HEK293 (cell line): ENCODE results near the gene MVP.

ENCODE experiments used
- CTCF ChIA-PET: fragments of 350-600 bp; formaldehyde crosslinking; extraction: SDS; loops from one replicate; lab custom pipeline; 2021; ENCODE audit warnings: antibody characterized with exemption; lab: Yijun Ruan, JAX
- POLR2A ChIA-PET: fragments of 300-600 bp; formaldehyde crosslinking; extraction: SDS; loops from one replicate; lab custom pipeline; 2020; ENCODE audit warnings: antibody characterized with exemption, inconsistent platforms; lab: Yijun Ruan, JAX
- H3K27ac ChIP-seq: fragments of 200-500 bp; sonication (Bioruptor generic); 2 replicates; pipeline ENCODE4 v1.5.1; 2014; ENCODE audit warnings: low read depth, low read length, control low read depth, inconsistent platforms; ENCODE audit errors: extremely low read depth
- H3K36me3 ChIP-seq, 2 experiments: fragments of 200-500 bp in 1 of 2; sonication (Bioruptor generic) in 1 of 2; 1 replicate in 1 of 2; 2 replicates in 1 of 2; pipeline ENCODE4 v1.5.1; 2014 to 2017; ENCODE audit warnings: inconsistent platforms in 2 of 2, low read length in 2 of 2; ENCODE audit not compliant: control insufficient read depth in 2 of 2, insufficient read depth in 1 of 2
- H3K4me1 ChIP-seq: fragments of 200-500 bp; sonication (Bioruptor generic); 2 replicates; pipeline ENCODE4 v1.5.1; 2014; ENCODE audit warnings: mild to moderate bottlenecking, low read length, inconsistent platforms; ENCODE audit not compliant: control insufficient read depth, insufficient read depth
- H3K4me3 ChIP-seq: 2 replicates; pipeline ENCODE4 v1.5.1; 2011; ENCODE audit warnings: low read depth, mild to moderate bottlenecking, control low read depth, low read length, moderate library complexity
- H3K9me3 ChIP-seq: fragments of 200-500 bp; sonication (Bioruptor generic); 2 replicates; pipeline ENCODE4 v1.5.1; 2014; ENCODE audit warnings: low read depth, low read length, inconsistent platforms; ENCODE audit not compliant: control insufficient read depth, insufficient read depth
- TRIM28 ChIP-seq: IDR thresholded peaks from 2 replicates; pipeline ENCODE4 v1.6.1; 2011; ENCODE audit warnings: low read length, control low read depth, borderline replicate concordance
- ZNF10 ChIP-seq: fragments of 450-650 bp; formaldehyde crosslinking; IDR thresholded peaks from 2 replicates; pipeline ENCODE4 v1.5.1; 2017; ENCODE audit warnings: missing biosample characterization, missing genetic modification characterization
- ZNF155 ChIP-seq: fragments of 450-650 bp; formaldehyde crosslinking; IDR thresholded peaks from 2 replicates; pipeline ENCODE4 v1.5.1; 2016; ENCODE audit warnings: missing biosample characterization, missing genetic modification characterization
- ZNF2 ChIP-seq: fragments of 450-650 bp; formaldehyde crosslinking; IDR thresholded peaks from 2 replicates; pipeline ENCODE4 v1.5.1; 2016; ENCODE audit warnings: missing biosample characterization, missing genetic modification characterization
- ZNF248 ChIP-seq: fragments of 450-650 bp; formaldehyde crosslinking; IDR thresholded peaks from 2 replicates; pipeline ENCODE4 v1.5.1; 2017; ENCODE audit warnings: missing biosample characterization, missing genetic modification characterization
- ZNF302 ChIP-seq: fragments of 450-650 bp; formaldehyde crosslinking; IDR thresholded peaks from 2 replicates; pipeline ENCODE4 v1.5.1; 2016; ENCODE audit warnings: missing biosample characterization, missing genetic modification characterization, low read depth
- ZNF341 ChIP-seq: fragments of 450-650 bp; formaldehyde crosslinking; IDR thresholded peaks from 2 replicates; pipeline ENCODE4; 2016; ENCODE audit warnings: low read depth, missing biosample characterization, missing genetic modification characterization
- ZNF350 ChIP-seq: fragments of 450-650 bp; formaldehyde crosslinking; IDR thresholded peaks from 2 replicates; pipeline ENCODE4 v1.5.0; 2017; ENCODE audit warnings: missing biosample characterization, mild to moderate bottlenecking, missing genetic modification characterization
- ZNF416 ChIP-seq: fragments of 450-650 bp; formaldehyde crosslinking; IDR thresholded peaks from 2 replicates; pipeline ENCODE4 v1.5.1; 2016; ENCODE audit warnings: missing biosample characterization, missing genetic modification characterization
- ZNF433 ChIP-seq: fragments of 450-650 bp; formaldehyde crosslinking; IDR thresholded peaks from 2 replicates; pipeline ENCODE4 v1.5.1; 2016; ENCODE audit warnings: missing biosample characterization, missing genetic modification characterization, low read depth
- ZNF48 ChIP-seq: fragments of 450-650 bp; formaldehyde crosslinking; IDR thresholded peaks from 2 replicates; pipeline ENCODE4 v1.5.1; 2016; ENCODE audit warnings: missing biosample characterization, missing genetic modification characterization
- ZNF501 ChIP-seq: fragments of 450-650 bp; formaldehyde crosslinking; IDR thresholded peaks from 2 replicates; pipeline ENCODE4 v1.5.1; 2016; ENCODE audit warnings: missing biosample characterization, missing genetic modification characterization
- ZNF548 ChIP-seq: fragments of 450-650 bp; formaldehyde crosslinking; IDR thresholded peaks from 2 replicates; pipeline ENCODE4 v1.5.1; 2016; ENCODE audit warnings: missing biosample characterization, missing genetic modification characterization
- ZNF596 ChIP-seq: fragments of 450-650 bp; IDR thresholded peaks from 2 replicates; pipeline ENCODE4 v1.5.0; 2018; ENCODE audit warnings: missing biosample characterization, mild to moderate bottlenecking, missing genetic modification characterization, moderate library complexity
- ZNF621 ChIP-seq: fragments of 450-650 bp; formaldehyde crosslinking; IDR thresholded peaks from 2 replicates; pipeline ENCODE4 v1.5.1; 2017; ENCODE audit warnings: missing biosample characterization, missing genetic modification characterization
- ZNF626 ChIP-seq: fragments of 450-650 bp; sonication (Bioruptor Pico); formaldehyde crosslinking; IDR thresholded peaks from 2 replicates; pipeline ENCODE4 v1.5.1; 2018; ENCODE audit warnings: missing biosample characterization, missing genetic modification characterization, inconsistent platforms
- ZNF660 ChIP-seq: fragments of 450-650 bp; IDR thresholded peaks from 2 replicates; pipeline ENCODE4 v1.5.1; 2018; ENCODE audit warnings: missing biosample characterization, mild to moderate bottlenecking, missing genetic modification characterization
- ZSCAN16 ChIP-seq: fragments of 450-650 bp; formaldehyde crosslinking; IDR thresholded peaks from 2 replicates; pipeline ENCODE4 v1.5.1; 2016; ENCODE audit warnings: missing biosample characterization, missing genetic modification characterization
- TF ChIP-seq, protein P1 (sequence below): fragments of 450-650 bp; formaldehyde crosslinking; IDR thresholded peaks from 2 replicates; pipeline ENCODE4 v1.5.1; 2017; ENCODE audit warnings: missing biosample characterization, missing genetic modification characterization
- TF ChIP-seq, protein P2 (sequence below): fragments of 450-650 bp; formaldehyde crosslinking; IDR thresholded peaks from 2 replicates; pipeline ENCODE4 v1.5.1; 2016; ENCODE audit warnings: missing biosample characterization, missing genetic modification characterization
- TF ChIP-seq, protein P3 (sequence below): fragments of 450-650 bp; formaldehyde crosslinking; IDR thresholded peaks from 2 replicates; pipeline ENCODE4 v1.5.1; 2016; ENCODE audit warnings: missing biosample characterization, missing genetic modification characterization
- TF ChIP-seq, protein P4 (sequence below): fragments of 450-650 bp; formaldehyde crosslinking; IDR thresholded peaks from 2 replicates; pipeline ENCODE4 v1.5.1; 2016; ENCODE audit warnings: missing biosample characterization, missing genetic modification characterization, borderline replicate concordance

The MVP gene

DNA sequence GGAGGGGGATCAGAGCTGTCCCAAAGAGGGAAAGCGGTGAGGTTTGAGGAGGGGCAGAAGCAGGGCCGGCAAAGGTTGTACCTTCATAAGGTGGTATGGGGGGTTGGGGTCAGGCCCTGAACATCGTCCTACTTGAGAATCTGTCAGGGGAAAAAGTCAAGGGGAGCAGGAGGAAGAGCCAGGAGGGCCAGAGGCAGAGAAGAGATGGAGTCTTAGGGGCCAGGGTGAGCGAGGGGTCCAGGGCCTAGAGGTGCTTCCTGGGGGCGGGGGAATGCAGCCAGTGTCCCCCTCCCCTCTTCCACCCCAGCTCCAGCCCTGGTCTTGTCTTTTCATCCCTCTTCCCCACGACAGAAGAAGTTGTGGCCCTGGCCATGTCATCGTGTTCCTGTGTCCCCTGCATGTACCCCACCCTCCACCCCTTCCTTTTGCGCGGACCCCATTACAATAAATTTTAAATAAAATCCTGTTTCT is 9.5 kb upstream of the MVP start:
- Histone ChIP-seq H3K4me1 (peaks cover 11% of the 10 kb centered on the region), H3K27ac (peak overlapping the region; percentile 100), H3K4me3 (no peak overlapping the region), H3K36me3 (peaks cover 0 to 36% of the 10 kb centered on the region in 2 experiments; a peak in 2 of 3 replicates), H3K9me3 (no peaks in the 10 kb centered on the region)
- ChIA-PET POLR2A (interaction anchor here (0.8 to 2.4 kb wide), 10 partner anchors 9 to 1235 kb away, joined by 3 to 10 read pairs (median 4); partner anchors contain the start of genes CDIPT, KIF22, MVP and TAOK2), CTCF (interaction anchor here (0.6 to 1.6 kb wide), 3 partner anchors 38 to 1174 kb away, joined by 4 to 9 read pairs (median 6); no protein-coding TSS in a partner anchor)
- TF ChIP-seq, protein P1, sequence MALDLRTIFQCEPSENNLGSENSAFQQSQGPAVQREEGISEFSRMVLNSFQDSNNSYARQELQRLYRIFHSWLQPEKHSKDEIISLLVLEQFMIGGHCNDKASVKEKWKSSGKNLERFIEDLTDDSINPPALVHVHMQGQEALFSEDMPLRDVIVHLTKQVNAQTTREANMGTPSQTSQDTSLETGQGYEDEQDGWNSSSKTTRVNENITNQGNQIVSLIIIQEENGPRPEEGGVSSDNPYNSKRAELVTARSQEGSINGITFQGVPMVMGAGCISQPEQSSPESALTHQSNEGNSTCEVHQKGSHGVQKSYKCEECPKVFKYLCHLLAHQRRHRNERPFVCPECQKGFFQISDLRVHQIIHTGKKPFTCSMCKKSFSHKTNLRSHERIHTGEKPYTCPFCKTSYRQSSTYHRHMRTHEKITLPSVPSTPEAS (tag by site-specific recombination): no peak
- TF ChIP-seq ZNF341 (tag by site-specific recombination) (no peak), ZNF48 (tag by site-specific recombination) (no peak), ZNF501 (no peak), ZNF350 (no peak), ZNF433 (tag by site-specific recombination) (no peak)

DNA sequence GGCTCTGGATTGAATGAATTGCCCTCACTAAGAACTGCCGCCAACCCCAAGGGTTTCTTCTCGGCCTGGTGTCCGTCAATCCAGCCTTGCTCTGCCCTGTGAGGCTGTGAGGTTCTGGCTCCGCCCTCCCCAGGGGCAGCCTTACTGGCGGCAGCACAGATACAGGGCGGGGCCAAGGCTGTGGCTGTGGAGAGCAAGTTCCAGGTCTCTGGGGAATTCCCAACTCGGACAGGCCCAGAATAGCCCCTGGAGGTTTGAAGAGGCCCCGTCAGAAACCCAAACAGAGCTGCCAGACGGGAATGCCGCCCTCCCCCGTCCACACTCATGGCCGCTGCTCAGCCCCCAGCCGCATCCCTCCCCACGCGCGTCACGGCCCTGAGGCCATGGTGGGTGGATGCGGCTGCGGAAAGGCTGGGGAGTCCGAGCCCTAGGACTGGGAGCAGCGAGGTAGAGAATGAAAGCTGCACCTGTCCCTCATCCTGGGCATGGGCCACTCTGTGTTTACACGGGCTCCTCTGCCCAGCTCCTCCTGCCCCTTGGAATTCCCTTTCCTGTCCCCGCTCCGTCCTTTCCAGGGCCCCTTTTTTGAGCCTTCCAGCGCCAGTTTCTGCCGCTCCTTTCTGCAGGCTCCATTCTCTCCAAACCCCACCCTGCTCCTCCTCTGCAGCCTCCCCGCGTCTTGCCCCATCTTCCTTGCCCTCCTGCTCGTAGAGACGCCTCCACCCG is 8.9 kb upstream of the MVP start:
- ChIA-PET POLR2A (interaction anchor here (0.5 to 2.4 kb wide), 13 partner anchors 8 to 1235 kb away, joined by 3 to 10 read pairs (median 5); partner anchors contain the start of genes CDIPT, KIF22, MVP and TAOK2), CTCF (interaction anchor here (0.6 to 1.6 kb wide), 5 partner anchors 15 to 1173 kb away, joined by 3 to 9 read pairs (median 4); no protein-coding TSS in a partner anchor)
- TF ChIP-seq ZNF660 (tag by site-specific recombination) (no peak), TRIM28 (peak; percentile 61; the same call in 1 of the 2 replicates)
- Histone ChIP-seq H3K27ac (peak overlapping the region; percentile 100), H3K4me1 (peaks cover 11% of the 10 kb centered on the region), H3K4me3 (peak overlapping the region; percentile 53), H3K36me3 (peaks cover 0 to 36% of the 10 kb centered on the region in 2 experiments; a peak in 2 of 3 replicates), H3K9me3 (no peaks in the 10 kb centered on the region)

DNA sequence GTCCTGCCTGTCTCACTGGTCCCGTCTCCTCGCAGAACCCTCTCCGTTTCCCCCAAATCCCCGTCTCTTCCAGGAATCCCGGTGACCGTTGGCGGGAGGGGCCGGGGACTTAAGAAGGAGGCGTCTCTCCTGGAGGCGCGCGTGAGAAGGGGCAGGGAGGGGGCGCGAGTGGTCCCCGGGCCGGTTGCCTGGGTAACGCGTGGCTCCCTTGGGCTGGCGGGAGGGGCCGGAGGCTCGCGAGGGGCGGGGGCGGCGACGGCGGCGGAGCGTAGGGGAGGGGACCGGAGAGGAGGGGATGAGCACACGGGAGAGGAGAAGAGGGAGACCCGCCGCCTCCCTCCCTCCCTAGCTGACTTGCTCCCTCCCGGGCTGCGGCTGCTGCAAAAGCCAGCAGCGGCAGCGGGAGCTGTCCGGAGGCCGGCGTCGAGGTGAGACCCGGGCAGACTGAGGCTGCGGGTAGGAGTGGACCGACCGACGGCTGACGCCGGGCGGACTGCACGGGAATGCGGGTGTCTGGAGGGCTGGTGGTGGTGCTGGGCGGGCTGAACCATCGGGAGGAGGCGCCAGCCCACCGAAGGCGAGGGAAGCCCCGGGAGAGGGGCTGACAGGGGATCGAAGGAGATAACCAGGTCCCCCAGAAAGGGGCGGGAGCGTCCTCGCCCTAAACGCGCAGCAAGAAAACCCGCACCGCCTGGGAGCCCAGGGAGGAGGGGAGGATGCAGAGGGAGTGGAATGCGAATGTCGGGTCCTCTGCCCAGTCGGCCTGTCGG is 8.2 kb upstream of the MVP start, which contains the start of gene PRRT2:
Gene PRRT2 (plus strand): TSS at position 298 of the 770 bp plus-strand sequence. CDS start 862 bp downstream, outside the sequence.
- Histone ChIP-seq H3K9me3 (no peaks in the 10 kb centered on the region), H3K4me1 (peaks cover 11% of the 10 kb centered on the region), H3K36me3 (peaks cover 0 to 36% of the 10 kb centered on the region in 2 experiments; a peak in 2 of 3 replicates), H3K27ac (peak within 1 kb of the TSS; percentile 100), H3K4me3 (peak within 1 kb of the TSS; percentile 53)
- TF ChIP-seq ZNF548 (tag by site-specific recombination) (no peak), ZNF10 (tag by site-specific recombination) (no peak), ZNF302 (no peak), ZNF248 (tag by site-specific recombination) (no peak), ZSCAN16 (no peak), ZNF155 (no peak), ZNF416 (no peak), ZNF626 (tag by site-specific recombination) (no peak), ZNF596 (tag by site-specific recombination) (no peak), ZNF621 (tag by site-specific recombination) (no peak), ZNF2 (tag by site-specific recombination) (no peak)
- TF ChIP-seq, protein P2, sequence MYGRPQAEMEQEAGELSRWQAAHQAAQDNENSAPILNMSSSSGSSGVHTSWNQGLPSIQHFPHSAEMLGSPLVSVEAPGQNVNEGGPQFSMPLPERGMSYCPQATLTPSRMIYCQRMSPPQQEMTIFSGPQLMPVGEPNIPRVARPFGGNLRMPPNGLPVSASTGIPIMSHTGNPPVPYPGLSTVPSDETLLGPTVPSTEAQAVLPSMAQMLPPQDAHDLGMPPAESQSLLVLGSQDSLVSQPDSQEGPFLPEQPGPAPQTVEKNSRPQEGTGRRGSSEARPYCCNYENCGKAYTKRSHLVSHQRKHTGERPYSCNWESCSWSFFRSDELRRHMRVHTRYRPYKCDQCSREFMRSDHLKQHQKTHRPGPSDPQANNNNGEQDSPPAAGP (tag by site-specific recombination): no peak
- TF ChIP-seq, protein P3, sequence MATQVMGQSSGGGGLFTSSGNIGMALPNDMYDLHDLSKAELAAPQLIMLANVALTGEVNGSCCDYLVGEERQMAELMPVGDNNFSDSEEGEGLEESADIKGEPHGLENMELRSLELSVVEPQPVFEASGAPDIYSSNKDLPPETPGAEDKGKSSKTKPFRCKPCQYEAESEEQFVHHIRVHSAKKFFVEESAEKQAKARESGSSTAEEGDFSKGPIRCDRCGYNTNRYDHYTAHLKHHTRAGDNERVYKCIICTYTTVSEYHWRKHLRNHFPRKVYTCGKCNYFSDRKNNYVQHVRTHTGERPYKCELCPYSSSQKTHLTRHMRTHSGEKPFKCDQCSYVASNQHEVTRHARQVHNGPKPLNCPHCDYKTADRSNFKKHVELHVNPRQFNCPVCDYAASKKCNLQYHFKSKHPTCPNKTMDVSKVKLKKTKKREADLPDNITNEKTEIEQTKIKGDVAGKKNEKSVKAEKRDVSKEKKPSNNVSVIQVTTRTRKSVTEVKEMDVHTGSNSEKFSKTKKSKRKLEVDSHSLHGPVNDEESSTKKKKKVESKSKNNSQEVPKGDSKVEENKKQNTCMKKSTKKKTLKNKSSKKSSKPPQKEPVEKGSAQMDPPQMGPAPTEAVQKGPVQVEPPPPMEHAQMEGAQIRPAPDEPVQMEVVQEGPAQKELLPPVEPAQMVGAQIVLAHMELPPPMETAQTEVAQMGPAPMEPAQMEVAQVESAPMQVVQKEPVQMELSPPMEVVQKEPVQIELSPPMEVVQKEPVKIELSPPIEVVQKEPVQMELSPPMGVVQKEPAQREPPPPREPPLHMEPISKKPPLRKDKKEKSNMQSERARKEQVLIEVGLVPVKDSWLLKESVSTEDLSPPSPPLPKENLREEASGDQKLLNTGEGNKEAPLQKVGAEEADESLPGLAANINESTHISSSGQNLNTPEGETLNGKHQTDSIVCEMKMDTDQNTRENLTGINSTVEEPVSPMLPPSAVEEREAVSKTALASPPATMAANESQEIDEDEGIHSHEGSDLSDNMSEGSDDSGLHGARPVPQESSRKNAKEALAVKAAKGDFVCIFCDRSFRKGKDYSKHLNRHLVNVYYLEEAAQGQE (tag by site-specific recombination): no peak
- TF ChIP-seq, protein P4, sequence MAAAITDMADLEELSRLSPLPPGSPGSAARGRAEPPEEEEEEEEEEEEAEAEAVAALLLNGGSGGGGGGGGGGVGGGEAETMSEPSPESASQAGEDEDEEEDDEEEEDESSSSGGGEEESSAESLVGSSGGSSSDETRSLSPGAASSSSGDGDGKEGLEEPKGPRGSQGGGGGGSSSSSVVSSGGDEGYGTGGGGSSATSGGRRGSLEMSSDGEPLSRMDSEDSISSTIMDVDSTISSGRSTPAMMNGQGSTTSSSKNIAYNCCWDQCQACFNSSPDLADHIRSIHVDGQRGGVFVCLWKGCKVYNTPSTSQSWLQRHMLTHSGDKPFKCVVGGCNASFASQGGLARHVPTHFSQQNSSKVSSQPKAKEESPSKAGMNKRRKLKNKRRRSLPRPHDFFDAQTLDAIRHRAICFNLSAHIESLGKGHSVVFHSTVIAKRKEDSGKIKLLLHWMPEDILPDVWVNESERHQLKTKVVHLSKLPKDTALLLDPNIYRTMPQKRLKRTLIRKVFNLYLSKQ (tag by site-specific recombination): no peak
- CTCF ChIA-PET: interaction anchor here (0.7 to 1.6 kb wide), 3 partner anchors 15 to 184 kb away, joined by 3 to 9 read pairs (median 3); no protein-coding TSS in a partner anchor
- POLR2A ChIA-PET: interaction anchor here (0.5 to 2.4 kb wide), 13 partner anchors 8 to 279 kb away, joined by 3 to 10 read pairs (median 5); partner anchors contain the start of genes CDIPT, KIF22, MVP and TAOK2
